PC-3 (cell line): ENCODE measurements around the gene SERPING1. TPM values are rescaled to one million over a fixed set of nuclear protein-coding genes. Genes with fewer than 3 reads are reported as not detected.

Experiments
- ATAC-seq: fragments of 200-7000 bp; cut with Tn5 transposase; 2 replicates; pipeline ENCODE4 v1.9.1; 2020; ENCODE audit warnings: mild to moderate bottlenecking, moderate library complexity
- BruUV-seq: library from RNA; stranded (reverse); fragments of 400-500 nt; replicated peaks from 2 replicates; lab custom pipeline; 2021; lab: Mats Ljungman, UMichigan
- CTCF ChIA-PET: fragments of 300-600 bp; sonication (Branson Sonifier 250); formaldehyde crosslinking; loops from one replicate; lab custom pipeline; 2022; ENCODE audit warnings: antibody characterized with exemption; lab: Charles Lee
- POLR2A ChIA-PET: fragments of 300-600 bp; sonication (Branson Sonifier 250); formaldehyde crosslinking; loops from one replicate; lab custom pipeline; 2022; ENCODE audit warnings: antibody characterized with exemption; ENCODE audit not compliant: unreplicated experiment; lab: Charles Lee
- DNase-seq: peaks from one replicate; pipeline ENCODE4 v3.0.0-alpha.2; 2015
- H2AFZ ChIP-seq: fragments of 300-600 bp; sonication (generic); 2 replicates; pipeline ENCODE4 v1.6.0; 2016; ENCODE audit warnings: antibody characterized with exemption, low read length
- H3F3A ChIP-seq: fragments of 300-600 bp; sonication (generic); one replicate; pipeline ENCODE4 v1.6.0; 2017; ENCODE audit warnings: antibody characterized with exemption, low read length, control low read depth, mild to moderate bottlenecking; ENCODE audit not compliant: unreplicated experiment
- H3K27ac ChIP-seq: fragments of 300-600 bp; sonication (generic); 2 replicates; pipeline ENCODE4 v1.5.1; 2016; ENCODE audit warnings: mild to moderate bottlenecking, low read length
- H3K27me3 ChIP-seq: fragments of 300-600 bp; sonication (generic); 2 replicates; pipeline ENCODE4 v1.6.1; 2016; ENCODE audit warnings: low read length, mixed read lengths
- H3K36me3 ChIP-seq: fragments of 300-600 bp; sonication (generic); 2 replicates; pipeline ENCODE4 v1.6.1; 2016; ENCODE audit warnings: low read depth, mixed run types, low read length, mixed read lengths
- H3K4me1 ChIP-seq: fragments of 300-600 bp; sonication (generic); 2 replicates; pipeline ENCODE4 v1.5.1; 2016; ENCODE audit warnings: low read length; ENCODE audit not compliant: insufficient read depth
- H3K4me2 ChIP-seq: fragments of 300-600 bp; sonication (generic); 2 replicates; pipeline ENCODE4 v1.6.0; 2016; ENCODE audit warnings: low read length
- H3K4me3 ChIP-seq: fragments of 300-600 bp; sonication (generic); 2 replicates; pipeline ENCODE4 v1.5.1; 2016; ENCODE audit warnings: mild to moderate bottlenecking, low read length, mixed read lengths
- H3K79me2 ChIP-seq: fragments of 300-600 bp; sonication (generic); 2 replicates; pipeline ENCODE4 v1.6.1; 2017; ENCODE audit warnings: low read length, mixed read lengths
- H3K9ac ChIP-seq: fragments of 300-600 bp; sonication (generic); 2 replicates; pipeline ENCODE4 v1.6.0; 2016; ENCODE audit warnings: mild to moderate bottlenecking, low read length
- H3K9me2 ChIP-seq: fragments of 300-600 bp; sonication (generic); replicated peaks from 2 replicates; pipeline ENCODE4 v1.6.1; 2016; ENCODE audit warnings: mixed run types, low read length, mixed read lengths
- H3K9me3 ChIP-seq: fragments of 300-600 bp; sonication (generic); 2 replicates; pipeline ENCODE4 v1.6.1; 2016; ENCODE audit warnings: low read length, mixed read lengths
- H4K20me1 ChIP-seq: fragments of 300-600 bp; sonication (generic); 2 replicates; pipeline ENCODE4 v1.6.1; 2016; ENCODE audit warnings: low read length, mixed read lengths
- CTCF ChIP-seq: fragments of 300-600 bp; sonication (generic); conservative IDR thresholded peaks from 2 replicates; pipeline ENCODE4 v1.5.1; 2017; ENCODE audit warnings: antibody characterized with exemption, low read depth, mild to moderate bottlenecking, low read length
- EZH2 ChIP-seq: fragments of 300-600 bp; sonication (generic); IDR thresholded peaks from one replicate; pipeline ENCODE4 v1.6.1; 2017; ENCODE audit warnings: antibody characterized with exemption, mild to moderate bottlenecking, low read length; ENCODE audit not compliant: unreplicated experiment
- EZH2phosphoT487 ChIP-seq: fragments of 300-600 bp; sonication (generic); IDR thresholded peaks from 2 replicates; pipeline ENCODE4 v1.6.1; 2018; ENCODE audit warnings: mild to moderate bottlenecking, antibody characterized with exemption, low read length, borderline replicate concordance
- intact Hi-C: fragments of 100-400 bp; cut with micrococcal nuclease; formaldehyde crosslinking; loops from 2 replicates; pipeline ENCODE4 v1.9.0; 2023
- total RNA-seq: library from RNA; depleted of rRNA; stranded (reverse); fragments of >200 nt; gene quantifications from 2 replicates; pipeline ENCODE4 v1.2.3, GENCODE V29; 2014

Gene SERPING1
- total RNA-seq, 1 experiment from 2014 or later = not detected

- Histone ChIP-seq H3K27ac (no peak overlapping the region), H3K4me2 (no peak overlapping the region), H2AFZ (no peak overlapping the region), H3K79me2 (no peaks in the 10 kb centered on the region), H4K20me1 (no peaks in the 10 kb centered on the region), H3K27me3 (no peaks in the 10 kb centered on the region), H3K4me1 (no peaks in the 10 kb centered on the region), H3K9ac (no peak overlapping the region), H3K9me2 (no peaks in the 10 kb centered on the region), H3K36me3 (no peaks in the 10 kb centered on the region), H3K9me3 (no peaks in the 10 kb centered on the region), H3F3A (no peaks in the 10 kb centered on the region), H3K4me3 (no peak overlapping the region)
- POLR2A ChIA-PET = no interaction called here
- no peak for DNase-seq
- BruUV-seq = no TSS peak
- intact Hi-C loops = no loop called here
- ATAC-seq = no peak
- TF ChIP-seq CTCF (no peak), EZH2phosphoT487 (no peak), EZH2 (no peak)
- CTCF ChIA-PET = no interaction called here
These were observed 27.4 kb downstream of the SERPING1 start for GRCh38 chr11:57624864-57625263.

GRCh38 chr11:57626895-57627294, 29.4 kb downstream of the SERPING1 start:
- CTCF ChIA-PET = interaction anchor here (0.5 kb wide), 1 partner anchor 11 kb away, joined by 10 read pairs; no protein-coding TSS in a partner anchor
- no peaks in the 10 kb centered on the region for H3K79me2 ChIP-seq
- H3F3A ChIP-seq = no peaks in the 10 kb centered on the region
- no peaks in the 10 kb centered on the region for H3K9me3 ChIP-seq
- H4K20me1 ChIP-seq = no peaks in the 10 kb centered on the region
- ATAC-seq (no peak), DNase-seq (no peak)
- H3K9me2 ChIP-seq = no peaks in the 10 kb centered on the region
- H3K4me3 ChIP-seq = no peak overlapping the region
- no TSS peak for BruUV-seq
- H2AFZ ChIP-seq = no peak overlapping the region
- H3K4me1 ChIP-seq = no peaks in the 10 kb centered on the region
- POLR2A ChIA-PET = no interaction called here
- intact Hi-C loops = no loop called here
- no peak overlapping the region for H3K9ac ChIP-seq
- TF ChIP-seq EZH2phosphoT487 (no peak), CTCF (no peak), EZH2 (no peak)
- no peak overlapping the region for H3K4me2 ChIP-seq
- H3K36me3 ChIP-seq = no peaks in the 10 kb centered on the region
- no peak overlapping the region for H3K27ac ChIP-seq
- H3K27me3 ChIP-seq = no peaks in the 10 kb centered on the region; the same call in 1 of the 2 replicates

- DNase-seq = no peak
- no peaks in the 10 kb centered on the region for H3K79me2 ChIP-seq
- H3K4me3 ChIP-seq = no peak overlapping the region
- no peaks in the 10 kb centered on the region for H3K4me1 ChIP-seq
- no peaks in the 10 kb centered on the region for H3K9me3 ChIP-seq
- ChIA-PET CTCF (no interaction called here), POLR2A (no interaction called here)
- no peak overlapping the region for H2AFZ ChIP-seq
- H3K4me2 ChIP-seq = no peak overlapping the region
- no peak overlapping the region for H3K9ac ChIP-seq
- no TSS peak for BruUV-seq
- peaks cover 8% of the 10 kb centered on the region for H3K27me3 ChIP-seq
- H3F3A ChIP-seq = no peaks in the 10 kb centered on the region
- H4K20me1 ChIP-seq = no peaks in the 10 kb centered on the region
- no peak for ATAC-seq
- no peak overlapping the region for H3K27ac ChIP-seq
- TF ChIP-seq EZH2 (no peak), CTCF (no peak), EZH2phosphoT487 (no peak)
- intact Hi-C loops = no loop called here
- H3K36me3 ChIP-seq = no peaks in the 10 kb centered on the region
- no peaks in the 10 kb centered on the region for H3K9me2 ChIP-seq
These were observed 32.7 kb downstream of the SERPING1 start for GRCh38 chr11:57630171-57630570.
